ENCODE data around the gene LAMB4.

LAMB4 gene

DNA sequence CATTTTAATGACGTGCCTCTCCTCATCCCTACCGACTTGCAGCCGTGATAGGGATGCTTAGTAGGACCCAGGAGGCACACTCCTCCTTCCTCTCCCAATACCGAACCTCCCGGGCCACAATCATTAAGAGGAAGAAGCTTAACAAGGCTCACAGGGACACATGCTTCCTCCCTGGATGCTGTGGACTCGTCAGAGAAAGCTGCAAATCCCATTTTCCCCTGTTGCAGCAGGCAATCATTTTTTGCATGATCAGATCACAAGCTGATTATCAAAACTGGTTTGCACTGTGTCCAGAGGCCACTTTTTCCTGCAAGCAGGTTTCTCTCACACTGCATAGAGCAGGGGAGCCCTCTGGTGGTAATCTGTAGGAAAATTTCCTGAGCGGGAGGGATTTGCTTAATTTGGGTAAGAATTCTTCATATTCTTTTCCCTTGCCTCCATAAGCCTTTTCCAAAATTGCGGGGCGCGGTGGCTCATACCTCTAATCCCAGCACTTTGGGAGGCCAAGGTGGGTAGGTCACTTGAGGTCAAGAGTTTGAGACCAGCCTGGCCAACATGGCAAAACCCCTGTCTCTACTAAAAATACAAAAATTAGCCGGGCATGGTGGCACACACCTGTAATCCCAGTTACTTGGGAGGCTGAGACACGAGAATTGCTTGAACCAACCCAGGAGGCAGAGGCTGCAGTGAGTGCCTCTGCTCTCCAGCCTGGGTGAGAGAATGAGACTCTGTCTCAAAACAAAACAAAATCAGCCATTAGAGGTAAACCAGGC lies 16.1 kb upstream of the LAMB4 start:
- ChIA-PET POLR2A (no interaction called here), CTCF (interaction anchor here (0.5 to 1.6 kb wide), 9 partner anchors 11 to 267 kb away, joined by 3 to 6 read pairs (median 4); no protein-coding TSS in a partner anchor)
- no peak for TF ChIP-seq FOXK2 (IDR thresholded peaks at IDR 0.05)
- TF ChIP-seq ELF4 (IDR thresholded peaks at IDR 0.05), result no peak
- TF ChIP-seq SP1 (IDR thresholded peaks at IDR 0.05), result no peak
- TF ChIP-seq, protein P1, sequence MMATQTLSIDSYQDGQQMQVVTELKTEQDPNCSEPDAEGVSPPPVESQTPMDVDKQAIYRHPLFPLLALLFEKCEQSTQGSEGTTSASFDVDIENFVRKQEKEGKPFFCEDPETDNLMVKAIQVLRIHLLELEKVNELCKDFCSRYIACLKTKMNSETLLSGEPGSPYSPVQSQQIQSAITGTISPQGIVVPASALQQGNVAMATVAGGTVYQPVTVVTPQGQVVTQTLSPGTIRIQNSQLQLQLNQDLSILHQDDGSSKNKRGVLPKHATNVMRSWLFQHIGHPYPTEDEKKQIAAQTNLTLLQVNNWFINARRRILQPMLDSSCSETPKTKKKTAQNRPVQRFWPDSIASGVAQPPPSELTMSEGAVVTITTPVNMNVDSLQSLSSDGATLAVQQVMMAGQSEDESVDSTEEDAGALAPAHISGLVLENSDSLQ (IDR thresholded peaks at IDR 0.05), result no peak
- TF ChIP-seq FOXM1 (IDR thresholded peaks at IDR 0.05; ENCODE audit: borderline replicate concordance), result no peak
- TF ChIP-seq BHLHE40 (IDR thresholded peaks at IDR 0.05; ENCODE audit: borderline replicate concordance), result no peak
- no peak for TF ChIP-seq ZNF384 (IDR thresholded peaks at IDR 0.05)
- TF ChIP-seq SUZ12 (IDR thresholded peaks at IDR 0.05), result no peak
- TF ChIP-seq TARDBP (IDR thresholded peaks at IDR 0.05), result no peak
- no peak for TF ChIP-seq FOXA1 (IDR thresholded peaks at IDR 0.05)
- no peak for TF ChIP-seq L3MBTL2 (conservative IDR thresholded peaks at IDR 0.05)
- TF ChIP-seq CTBP1 (IDR thresholded peaks at IDR 0.05; ENCODE audit: borderline replicate concordance), result no peak
- DNase-seq (ENCODE audit: extremely low spot score), result peak; percentile 65

DNA sequence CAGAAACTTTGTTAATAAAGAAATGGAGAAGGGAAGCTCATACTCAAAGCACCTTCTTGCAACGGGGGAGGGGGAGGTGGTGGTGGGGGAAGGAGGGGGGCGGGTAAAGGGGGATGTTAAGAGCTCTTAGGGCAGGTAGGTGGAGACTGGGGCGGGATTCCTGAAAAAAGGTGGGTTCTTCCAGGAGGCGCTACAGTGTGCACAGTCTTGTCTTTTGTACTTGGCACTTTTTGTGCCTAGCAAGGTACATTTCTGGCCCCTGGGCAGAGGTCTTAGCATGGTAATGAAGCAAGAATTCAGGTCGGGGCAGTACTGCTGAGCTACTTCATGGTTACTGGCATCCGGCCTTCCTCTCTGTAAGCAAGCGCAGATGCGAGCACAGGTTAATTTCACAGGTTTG lies 15.2 kb upstream of the LAMB4 start:
- ChIA-PET CTCF (interaction anchor here (0.6 to 1.6 kb wide), 7 partner anchors 10 to 266 kb away, joined by 3 to 6 read pairs (median 4); no protein-coding TSS in a partner anchor), POLR2A (no interaction called here)
- TF ChIP-seq ARNT (IDR thresholded peaks at IDR 0.05), result no peak
- DNase-seq (ENCODE audit: extremely low spot score), result no peak

DNA sequence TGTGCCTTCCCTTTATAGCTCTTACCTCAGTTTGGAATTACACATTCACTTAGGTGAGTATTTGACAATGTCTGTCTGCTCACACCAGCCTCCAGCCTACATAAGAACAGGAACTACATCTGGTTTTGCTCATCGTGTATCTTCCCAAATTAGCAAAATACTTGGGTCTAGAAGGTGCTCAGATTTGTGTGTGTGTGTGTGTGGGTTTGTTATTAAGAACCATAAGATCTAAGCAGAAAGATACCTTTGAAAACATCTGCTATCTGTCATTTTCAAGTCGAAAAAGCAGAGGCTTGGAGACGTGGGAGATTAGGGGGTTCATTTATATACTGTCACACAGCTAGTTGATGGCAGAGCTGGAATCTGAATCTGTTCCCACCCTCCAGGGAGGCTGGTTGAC lies 14.8 kb upstream of the LAMB4 start:
- no peak for TF ChIP-seq SP1 (IDR thresholded peaks at IDR 0.05)
- TF ChIP-seq NFRKB (IDR thresholded peaks at IDR 0.05), result no peak
- TF ChIP-seq ELF4 (IDR thresholded peaks at IDR 0.05), result no peak
- TF ChIP-seq FOXM1 (IDR thresholded peaks at IDR 0.05; ENCODE audit: borderline replicate concordance), result no peak
- no peak for TF ChIP-seq CTBP1 (IDR thresholded peaks at IDR 0.05; ENCODE audit: borderline replicate concordance)
- TF ChIP-seq FOXA1 (IDR thresholded peaks at IDR 0.05), result no peak
- no peak for TF ChIP-seq TARDBP (IDR thresholded peaks at IDR 0.05)
- TF ChIP-seq, protein P1 (IDR thresholded peaks at IDR 0.05), result no peak
- TF ChIP-seq ARNT (IDR thresholded peaks at IDR 0.05), result no peak
- TF ChIP-seq L3MBTL2 (conservative IDR thresholded peaks at IDR 0.05), result no peak
- TF ChIP-seq LEF1 (IDR thresholded peaks at IDR 0.05; ENCODE audit: borderline replicate concordance), result no peak
- TF ChIP-seq ZNF384 (IDR thresholded peaks at IDR 0.05), result no peak
- TF ChIP-seq HDGF (IDR thresholded peaks at IDR 0.05; ENCODE audit: borderline replicate concordance), result no peak
- no peak for TF ChIP-seq FOXK2 (IDR thresholded peaks at IDR 0.05)
- no peak for TF ChIP-seq BHLHE40 (IDR thresholded peaks at IDR 0.05; ENCODE audit: borderline replicate concordance)
- no peak for TF ChIP-seq SUZ12 (IDR thresholded peaks at IDR 0.05)
- DNase-seq (ENCODE audit: extremely low spot score), result no peak
- ChIA-PET POLR2A (no interaction called here), CTCF (interaction anchor here (0.6 to 1.6 kb wide), 3 partner anchors 10 to 36 kb away, joined by 3 to 6 read pairs (median 4); no protein-coding TSS in a partner anchor)

DNA sequence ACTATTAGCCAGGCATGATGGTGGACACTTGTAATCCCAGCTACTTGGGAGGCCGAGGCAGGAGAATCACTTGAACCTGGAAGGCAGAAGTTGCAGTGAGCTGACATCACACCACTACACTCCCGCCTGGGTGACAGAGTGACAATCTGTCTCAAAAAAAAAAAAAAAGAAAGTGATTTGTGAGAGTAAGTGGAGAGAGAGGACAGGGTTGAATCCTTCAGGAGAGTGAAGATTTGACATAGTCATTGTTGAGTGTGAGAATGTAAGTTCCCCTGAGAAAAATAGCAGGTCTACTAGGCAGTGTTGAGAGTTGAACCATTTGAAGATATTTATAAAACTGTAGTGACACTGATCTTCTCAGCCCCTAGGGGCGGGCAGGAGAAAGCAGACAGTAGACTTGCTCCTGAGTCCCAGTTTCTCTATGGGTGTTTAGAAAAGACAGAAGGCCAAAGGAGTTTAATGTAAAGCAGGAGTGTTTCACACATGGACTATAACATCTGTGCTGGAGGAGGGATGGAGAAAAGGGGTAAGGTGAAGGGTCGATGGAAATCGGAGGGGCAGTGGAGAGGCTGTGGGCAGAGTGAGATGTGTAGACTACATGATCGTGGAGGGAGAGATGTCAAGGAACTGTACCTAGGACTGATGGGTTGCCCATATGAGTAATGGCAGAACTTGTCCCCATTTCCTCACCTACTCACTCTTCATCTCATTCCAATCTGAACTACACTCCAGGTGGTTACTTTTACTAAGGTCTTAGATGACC lies 13.7 kb upstream of the LAMB4 start:
- POLR2A ChIA-PET, result no interaction called here
- DNase-seq (ENCODE audit: extremely low spot score), result no peak
- TF ChIP-seq FOXM1 (IDR thresholded peaks at IDR 0.05; ENCODE audit: borderline replicate concordance) (no peak), SUZ12 (IDR thresholded peaks at IDR 0.05) (no peak), TARDBP (IDR thresholded peaks at IDR 0.05) (no peak), ARNT (IDR thresholded peaks at IDR 0.05) (no peak)
- CTCF ChIA-PET, result no interaction called here

DNA sequence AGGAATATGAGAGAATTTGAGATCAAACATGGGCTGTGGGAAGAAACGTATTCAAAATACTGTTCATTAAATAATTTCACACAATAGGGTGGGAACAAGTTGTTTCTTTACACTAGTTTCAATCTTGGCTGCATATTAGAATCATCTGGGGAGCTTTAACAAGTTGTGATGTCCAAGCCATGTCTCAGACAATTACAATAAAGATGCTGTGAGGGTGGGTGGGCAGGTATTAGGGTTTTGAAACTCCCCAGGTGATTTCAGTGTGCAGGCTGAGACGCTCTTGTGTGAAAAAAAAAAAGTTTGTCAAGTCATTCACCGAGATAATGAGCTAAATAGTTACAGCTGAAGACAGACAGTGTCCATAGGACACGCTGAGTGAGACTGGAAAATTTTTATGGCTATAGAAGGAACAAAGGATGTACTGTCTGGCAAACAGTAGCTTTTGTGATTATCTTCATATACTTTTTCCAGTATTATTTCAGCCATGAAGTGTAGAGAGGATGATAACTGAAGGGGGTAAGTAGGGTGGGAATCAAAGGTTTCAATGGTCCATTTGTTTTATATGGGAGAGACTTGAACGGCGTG lies 12.6 kb upstream of the LAMB4 start:
- POLR2A ChIA-PET, result no interaction called here
- TF ChIP-seq SP1 (IDR thresholded peaks at IDR 0.05) (no peak), LEF1 (IDR thresholded peaks at IDR 0.05; ENCODE audit: borderline replicate concordance) (no peak), TARDBP (IDR thresholded peaks at IDR 0.05) (no peak), L3MBTL2 (conservative IDR thresholded peaks at IDR 0.05) (no peak), HDGF (IDR thresholded peaks at IDR 0.05; ENCODE audit: borderline replicate concordance) (no peak), ZNF384 (IDR thresholded peaks at IDR 0.05) (no peak), SUZ12 (IDR thresholded peaks at IDR 0.05) (no peak), ELF4 (IDR thresholded peaks at IDR 0.05) (no peak), FOXA1 (IDR thresholded peaks at IDR 0.05) (no peak), NFRKB (IDR thresholded peaks at IDR 0.05) (no peak), CTBP1 (IDR thresholded peaks at IDR 0.05; ENCODE audit: borderline replicate concordance) (no peak), BHLHE40 (IDR thresholded peaks at IDR 0.05; ENCODE audit: borderline replicate concordance) (no peak), FOXK2 (IDR thresholded peaks at IDR 0.05) (no peak), ARNT (IDR thresholded peaks at IDR 0.05) (no peak), FOXM1 (IDR thresholded peaks at IDR 0.05; ENCODE audit: borderline replicate concordance) (no peak)
- TF ChIP-seq, protein P1 (IDR thresholded peaks at IDR 0.05), result no peak
- no peak for DNase-seq (ENCODE audit: extremely low spot score)
- CTCF ChIA-PET, result no interaction called here

DNA sequence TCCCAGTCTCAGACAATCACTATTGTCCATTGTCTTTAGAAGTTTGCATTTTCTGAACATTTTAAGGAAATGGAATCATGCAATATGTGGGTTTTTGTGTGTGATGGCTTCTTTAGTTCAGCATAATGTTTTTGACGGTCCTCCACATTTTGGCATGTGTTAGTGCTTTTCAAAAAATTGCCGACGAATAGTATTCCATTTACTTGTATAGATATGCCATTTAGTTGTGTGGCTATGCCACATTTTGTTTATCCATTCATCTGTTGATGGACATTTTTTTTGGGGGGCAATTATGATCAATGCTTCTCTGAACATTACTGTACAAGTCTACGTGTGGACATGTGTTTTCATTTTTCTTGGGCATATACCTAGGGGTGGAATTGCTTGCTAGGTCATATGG lies 12.0 kb upstream of the LAMB4 start:
- ChIA-PET CTCF (no interaction called here), POLR2A (no interaction called here)

More for the DNA sequence above, 12.0 kb upstream of the LAMB4 start:
- no peak for DNase-seq (ENCODE audit: extremely low spot score)
- TF ChIP-seq SUZ12 (IDR thresholded peaks at IDR 0.05) (no peak), ZNF384 (IDR thresholded peaks at IDR 0.05) (no peak), BHLHE40 (IDR thresholded peaks at IDR 0.05; ENCODE audit: borderline replicate concordance) (no peak), FOXM1 (IDR thresholded peaks at IDR 0.05; ENCODE audit: borderline replicate concordance) (no peak), CTBP1 (IDR thresholded peaks at IDR 0.05; ENCODE audit: borderline replicate concordance) (no peak), LEF1 (IDR thresholded peaks at IDR 0.05; ENCODE audit: borderline replicate concordance) (no peak), TARDBP (IDR thresholded peaks at IDR 0.05) (no peak), FOXA1 (IDR thresholded peaks at IDR 0.05) (no peak), SP1 (IDR thresholded peaks at IDR 0.05) (no peak), FOXK2 (IDR thresholded peaks at IDR 0.05) (no peak), ELF4 (IDR thresholded peaks at IDR 0.05) (no peak), L3MBTL2 (conservative IDR thresholded peaks at IDR 0.05) (no peak), NFRKB (IDR thresholded peaks at IDR 0.05) (no peak), ARNT (IDR thresholded peaks at IDR 0.05) (no peak), HDGF (IDR thresholded peaks at IDR 0.05; ENCODE audit: borderline replicate concordance) (no peak)
- TF ChIP-seq, protein P1 (IDR thresholded peaks at IDR 0.05), result no peak
